GM12801 (cell line): ENCODE data around the gene PTPRN2.

Experiments used
- TF ChIP-seq, protein P1 (sequence below): IDR thresholded peaks from one replicate; pipeline ENCODE4 v1.5.1; 2011; ENCODE audit warnings: control low read depth; ENCODE audit not compliant: insufficient read length; ENCODE audit errors: extremely low read depth

PTPRN2 gene

DNA sequence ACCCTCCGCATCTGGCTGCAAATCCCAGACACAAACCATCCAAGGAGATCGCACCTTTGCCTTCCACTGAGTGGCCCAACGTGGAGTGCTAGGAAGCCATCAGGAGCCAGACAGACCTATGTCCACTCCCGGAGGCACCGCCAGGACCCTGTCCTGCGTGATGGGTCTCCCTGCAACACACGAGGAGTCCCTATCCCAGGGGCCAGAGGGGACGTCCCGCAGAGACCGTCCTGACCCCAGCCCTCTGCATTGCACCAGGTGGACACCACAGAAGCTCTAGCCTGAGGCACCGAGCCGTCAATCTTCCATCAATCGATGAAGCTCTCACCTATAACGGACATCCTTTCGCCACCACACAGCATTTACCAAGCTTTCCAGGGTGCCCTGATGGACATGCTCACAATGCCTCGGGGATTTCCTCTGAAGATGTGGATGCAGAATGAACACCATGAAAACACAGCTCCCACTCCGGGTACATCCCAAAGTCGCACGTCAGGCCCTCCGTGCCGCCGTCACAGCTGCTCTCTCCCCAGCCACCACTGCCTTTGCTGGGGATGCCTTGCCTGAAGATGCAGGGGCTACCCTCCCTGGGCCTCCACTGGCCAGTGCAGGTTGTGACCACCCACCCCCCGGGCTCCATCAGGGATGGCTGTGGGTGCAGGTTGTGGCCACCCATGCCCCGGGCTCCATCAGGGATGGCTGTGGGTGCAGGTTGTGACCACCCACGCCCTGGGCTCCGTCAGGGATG lies 54.1 kb downstream of the PTPRN2 start:
- TF ChIP-seq, protein P1, sequence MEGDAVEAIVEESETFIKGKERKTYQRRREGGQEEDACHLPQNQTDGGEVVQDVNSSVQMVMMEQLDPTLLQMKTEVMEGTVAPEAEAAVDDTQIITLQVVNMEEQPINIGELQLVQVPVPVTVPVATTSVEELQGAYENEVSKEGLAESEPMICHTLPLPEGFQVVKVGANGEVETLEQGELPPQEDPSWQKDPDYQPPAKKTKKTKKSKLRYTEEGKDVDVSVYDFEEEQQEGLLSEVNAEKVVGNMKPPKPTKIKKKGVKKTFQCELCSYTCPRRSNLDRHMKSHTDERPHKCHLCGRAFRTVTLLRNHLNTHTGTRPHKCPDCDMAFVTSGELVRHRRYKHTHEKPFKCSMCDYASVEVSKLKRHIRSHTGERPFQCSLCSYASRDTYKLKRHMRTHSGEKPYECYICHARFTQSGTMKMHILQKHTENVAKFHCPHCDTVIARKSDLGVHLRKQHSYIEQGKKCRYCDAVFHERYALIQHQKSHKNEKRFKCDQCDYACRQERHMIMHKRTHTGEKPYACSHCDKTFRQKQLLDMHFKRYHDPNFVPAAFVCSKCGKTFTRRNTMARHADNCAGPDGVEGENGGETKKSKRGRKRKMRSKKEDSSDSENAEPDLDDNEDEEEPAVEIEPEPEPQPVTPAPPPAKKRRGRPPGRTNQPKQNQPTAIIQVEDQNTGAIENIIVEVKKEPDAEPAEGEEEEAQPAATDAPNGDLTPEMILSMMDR: no peak

DNA sequence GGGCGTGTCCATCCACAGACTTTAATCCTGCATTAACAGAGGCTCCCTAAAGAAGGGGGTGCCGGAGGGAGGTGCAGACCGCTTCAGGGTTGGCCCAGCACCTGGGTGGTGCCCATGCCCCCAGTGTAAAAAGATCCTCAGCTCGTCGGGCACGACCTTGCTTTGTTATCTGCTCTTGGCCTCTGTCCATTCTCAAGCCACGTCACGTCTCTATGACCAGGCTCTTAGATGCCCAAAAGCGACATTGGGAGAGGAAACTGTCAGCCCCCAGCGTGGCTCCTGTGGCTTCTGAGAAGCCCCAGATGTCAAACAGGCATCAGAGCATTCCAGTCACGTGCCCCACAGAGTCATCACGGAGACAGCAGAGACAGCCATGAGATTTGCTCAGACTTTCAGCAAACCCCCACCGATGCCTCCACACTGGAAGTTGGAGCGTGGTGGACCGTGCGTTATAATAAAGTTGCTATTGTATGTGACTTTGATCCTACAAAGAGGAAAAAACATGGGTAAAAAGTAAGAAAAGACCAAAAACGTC lies 55.5 kb downstream of the PTPRN2 start:
- TF ChIP-seq, protein P1: no peak

DNA sequence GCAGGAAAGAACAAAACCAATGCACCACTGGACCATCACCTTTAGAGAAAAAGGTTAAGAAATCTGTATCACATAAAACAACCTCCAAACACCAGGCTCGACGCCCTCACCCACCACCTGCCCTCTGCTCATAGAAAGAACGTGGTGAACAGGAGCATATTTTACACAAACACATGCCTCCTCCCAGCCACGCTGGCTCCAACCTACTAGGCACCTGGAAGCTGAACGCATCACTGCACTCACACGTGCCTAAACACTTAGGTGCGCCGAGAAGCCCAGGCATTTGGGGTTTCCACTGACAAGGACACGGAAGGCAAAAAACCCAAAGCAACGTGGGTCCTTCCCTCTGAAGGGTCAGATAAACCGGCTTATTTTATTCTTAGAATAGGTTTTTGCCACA lies 56.0 kb downstream of the PTPRN2 start:
- TF ChIP-seq, protein P1: no peak

DNA sequence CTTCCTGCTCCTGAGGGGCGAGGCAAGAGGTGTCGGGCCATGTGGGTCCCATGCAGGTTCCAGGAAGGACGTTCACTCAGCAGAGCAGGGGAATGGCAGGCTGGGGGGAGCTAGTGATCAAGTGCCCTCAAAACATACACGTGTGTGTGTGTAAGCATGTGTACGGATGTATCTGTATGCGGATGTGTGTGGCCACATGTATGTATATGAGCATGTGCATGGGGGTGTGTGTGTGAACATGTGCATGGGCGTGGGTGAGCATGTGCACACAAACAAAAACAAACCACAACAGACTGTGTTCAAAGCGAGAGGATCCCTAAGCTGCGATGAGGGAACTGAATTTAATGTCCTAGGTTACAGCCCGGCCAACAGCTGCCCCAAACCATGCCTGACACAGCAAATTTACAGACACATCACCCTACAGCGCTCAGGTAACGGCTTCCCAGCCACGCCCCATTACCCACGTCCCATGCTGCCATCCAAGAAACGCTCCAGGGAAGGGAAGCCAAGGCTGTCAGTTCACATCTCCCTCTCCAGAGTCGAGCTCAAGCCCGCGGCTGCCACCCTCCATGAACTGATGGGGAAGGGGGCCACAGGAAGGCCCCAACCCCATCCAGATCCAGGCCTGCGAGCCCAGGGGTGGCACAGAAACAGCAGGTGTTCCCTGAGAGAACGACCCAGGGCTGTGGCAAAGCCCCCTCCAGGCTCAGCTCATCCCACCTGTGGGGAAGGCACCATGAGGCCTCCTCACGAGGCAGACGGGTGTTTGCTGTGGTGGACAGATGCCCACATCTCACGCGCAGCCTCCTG lies 56.6 kb downstream of the PTPRN2 start:
- TF ChIP-seq, protein P1: no peak

DNA sequence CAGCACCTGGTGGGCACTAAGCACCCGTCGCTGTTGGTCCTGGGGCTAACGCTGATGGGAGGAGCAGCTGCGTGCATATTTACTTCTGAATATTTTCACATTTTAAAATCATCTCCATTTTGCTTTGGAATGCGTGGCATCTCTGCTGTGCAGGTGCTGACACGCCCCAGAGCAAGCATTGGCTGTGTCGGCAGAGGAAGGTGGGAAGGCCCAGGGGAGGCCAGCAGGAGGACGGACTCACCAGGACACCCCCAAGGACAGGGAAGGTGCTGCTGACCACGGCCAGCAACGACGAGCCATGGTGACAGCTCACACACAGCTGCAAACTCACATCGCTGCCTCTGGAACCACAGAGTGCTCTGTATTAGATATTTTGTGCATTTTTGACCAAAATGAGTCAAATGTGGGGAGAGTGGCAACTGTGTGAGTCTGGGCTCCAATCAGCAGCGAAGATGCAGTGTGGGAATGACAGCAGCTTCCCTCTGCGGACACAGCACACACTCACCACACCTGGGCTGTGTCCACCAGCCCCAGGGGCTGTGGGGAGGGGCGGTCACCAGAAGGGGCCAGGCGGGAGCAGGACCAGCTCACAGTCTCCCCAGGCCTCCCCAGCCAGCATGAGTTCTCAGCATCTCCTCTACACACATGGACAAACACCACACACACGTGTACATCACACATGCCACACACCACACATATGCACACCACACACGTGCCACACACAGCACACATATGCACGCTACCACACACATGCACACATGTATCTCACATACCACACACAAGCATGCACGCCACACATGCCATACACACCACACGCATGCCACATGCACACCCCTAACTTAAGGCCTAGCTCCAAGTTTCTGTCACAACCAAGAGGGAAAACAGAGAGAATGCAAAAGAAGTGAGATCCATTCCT lies 58.2 kb downstream of the PTPRN2 start:
- TF ChIP-seq, protein P1: no peak

DNA sequence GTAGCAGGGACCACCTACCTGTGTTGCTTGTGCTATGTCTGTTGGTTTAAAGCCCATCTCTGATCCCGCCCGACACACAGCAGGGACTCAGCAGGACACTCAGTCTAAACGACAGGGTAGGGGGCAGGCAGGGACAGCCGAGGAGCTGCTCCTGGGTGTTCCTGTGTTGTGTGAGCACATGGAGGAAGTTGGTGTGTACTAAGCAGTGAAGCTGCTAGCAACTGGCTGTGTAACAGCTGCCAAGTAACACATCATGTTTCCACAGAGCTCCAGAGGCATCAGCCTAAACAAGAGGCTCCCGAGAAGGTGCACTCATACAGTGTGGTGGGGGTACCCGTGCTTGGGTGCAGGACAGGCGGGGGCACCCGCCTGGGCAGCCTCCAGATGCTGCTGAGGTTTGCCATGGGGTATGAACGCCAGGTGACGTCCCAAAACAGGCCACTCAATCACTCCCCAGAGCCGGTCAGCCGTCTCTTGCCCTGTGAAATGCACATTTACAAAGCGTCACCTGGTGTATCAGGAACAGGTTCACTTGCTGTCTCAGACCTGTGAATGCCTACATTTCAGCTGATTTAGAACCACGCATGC lies 59.6 kb downstream of the PTPRN2 start:
- TF ChIP-seq, protein P1: no peak
